H1 (cell line): ENCODE data around the gene SLC26A1. TPM values are rescaled to one million over a fixed set of nuclear protein-coding genes. Genes with fewer than 3 reads are reported as not detected.

Source experiments
- CTCF ChIA-PET: fragments of 300-600 bp; sonication (Branson Sonifier 250); formaldehyde crosslinking; loops from one replicate; lab custom pipeline; 2021; ENCODE audit not compliant: partially characterized antibody; lab: Charles Lee
- POLR2A ChIA-PET: fragments of 300-600 bp; sonication (Branson Sonifier 250); formaldehyde crosslinking; loops from one replicate; lab custom pipeline; 2021; ENCODE audit warnings: inconsistent platforms; ENCODE audit not compliant: partially characterized antibody; lab: Charles Lee
- DNase-seq, 2 experiments: peaks; one replicate each; pipeline versions ENCODE4 v3.0.0 to v3.0.0-alpha.2; 2010 to 2022; ENCODE audit warnings: low spot score in 2 of 2, low read depth in 1 of 2, mixed read lengths in 1 of 2
- FAIRE-seq: peaks from 2 replicates; lab custom pipeline; 2011; peaks lifted over from hg19 to GRCh38; lab: Jason Lieb, UNC
- H2AFZ ChIP-seq: 2 replicates; pipeline ENCODE4 v1.8.1; 2012; ENCODE audit warnings: low read length, inconsistent platforms
- H2AK5ac ChIP-seq: 2 replicates; pipeline ENCODE4 v1.6.1; 2013; ENCODE audit warnings: low read depth, low read length
- H2BK120ac ChIP-seq: replicated peaks from 2 replicates; pipeline ENCODE3; 2013; ENCODE audit warnings: low read depth, low read length, inconsistent platforms
- H2BK12ac ChIP-seq: 2 replicates; pipeline ENCODE4 v1.6.1; 2013; ENCODE audit warnings: low read depth, low read length
- H2BK15ac ChIP-seq: 2 replicates; pipeline ENCODE4 v1.6.1; 2013; ENCODE audit warnings: low read length
- H2BK20ac ChIP-seq: 2 replicates; pipeline ENCODE4 v1.6.1; 2013; ENCODE audit warnings: low read length
- H2BK5ac ChIP-seq: 2 replicates; pipeline ENCODE4 v1.6.1; 2013; ENCODE audit warnings: low read depth, low read length
- H3K14ac ChIP-seq: 2 replicates; pipeline ENCODE4 v1.6.1; 2013; ENCODE audit warnings: inconsistent platforms; ENCODE audit not compliant: insufficient read length
- H3K18ac ChIP-seq: 2 replicates; pipeline ENCODE4 v1.6.1; 2013; ENCODE audit warnings: low read length; ENCODE audit errors: extremely low read depth
- H3K23ac ChIP-seq: 2 replicates; pipeline ENCODE4 v1.6.1; 2013; ENCODE audit warnings: inconsistent platforms; ENCODE audit not compliant: insufficient read length
- H3K23me2 ChIP-seq: 2 replicates; pipeline ENCODE4 v1.6.1; 2013; ENCODE audit warnings: low read depth, low read length
- H3K27ac ChIP-seq: 2 replicates; pipeline ENCODE4 v1.6.1; 2011; ENCODE audit warnings: low read depth, low read length, inconsistent platforms
- H3K27me3 ChIP-seq, 4 experiments: replicated peaks in 1 of 4; 1 replicate in 1 of 4; 2 replicates in 3 of 4; pipeline versions ENCODE4 v1.6.1 to v1.8.1; 2011 to 2013; ENCODE audit warnings: low read length in 3 of 4, mild to moderate bottlenecking in 3 of 4, inconsistent platforms in 2 of 4, mixed read lengths in 2 of 4, moderate library complexity in 1 of 4; ENCODE audit not compliant: control insufficient read depth in 3 of 4, insufficient read depth in 3 of 4; ENCODE audit errors: extremely low read depth in 1 of 4
- H3K36me3 ChIP-seq, 4 experiments: 2 replicates each; pipeline versions ENCODE4 v1.6.1 to v1.8.1; 2011 to 2013; ENCODE audit warnings: mild to moderate bottlenecking in 4 of 4, low read length in 3 of 4, moderate library complexity in 2 of 4, control low read depth in 1 of 4, inconsistent platforms in 1 of 4; ENCODE audit not compliant: insufficient read depth in 4 of 4, control insufficient read depth in 2 of 4
- H3K4ac ChIP-seq: replicated peaks from 2 replicates; pipeline ENCODE3; 2013; ENCODE audit warnings: low read length, low read depth, mixed read lengths, inconsistent platforms; ENCODE audit not compliant: insufficient read length
- H3K4me1 ChIP-seq, 4 experiments: replicated peaks in 1 of 4; 1 replicate in 1 of 4; 2 replicates in 3 of 4; pipeline versions ENCODE4 v1.6.1 to v1.8.1; 2011 to 2013; ENCODE audit warnings: low read length in 3 of 4, inconsistent platforms in 2 of 4, mixed read lengths in 1 of 4; ENCODE audit not compliant: insufficient read depth in 4 of 4, control insufficient read depth in 3 of 4
- H3K4me2 ChIP-seq, 2 experiments: 2 replicates each; pipeline versions ENCODE4 v1.6.1 to v1.8.1; 2011 to 2013; ENCODE audit warnings: low read depth in 2 of 2, low read length in 2 of 2, control low read depth in 1 of 2, inconsistent platforms in 1 of 2, mild to moderate bottlenecking in 1 of 2; ENCODE audit not compliant: insufficient read depth in 1 of 2
- H3K4me3 ChIP-seq, 4 experiments: fragments of 200-600, 300-600 bp in 1 of 4; sonication (generic), shearing (Covaris generic), sonication (Bioruptor Twin) in 1 of 4; 2 replicates each; pipeline versions ENCODE4 v1.5.1 to v1.8.1; 2011 to 2016; ENCODE audit warnings: low read length in 4 of 4, low read depth in 3 of 4, control low read depth in 2 of 4, inconsistent platforms in 2 of 4, mild to moderate bottlenecking in 2 of 4, mixed read lengths in 1 of 4, moderate library complexity in 1 of 4; ENCODE audit not compliant: insufficient read depth in 2 of 4; ENCODE audit errors: extremely low read depth in 1 of 4
- H3K56ac ChIP-seq: replicated peaks from 2 replicates; pipeline ENCODE3; 2013; ENCODE audit warnings: low read depth, mild to moderate bottlenecking, mixed read lengths, low read length, inconsistent platforms; ENCODE audit not compliant: insufficient read length
- H3K79me1 ChIP-seq: 2 replicates; pipeline ENCODE4 v1.6.1; 2013; ENCODE audit warnings: low read depth, low read length, control low read depth
- H3K79me2 ChIP-seq, 2 experiments: 2 replicates each; pipeline versions ENCODE4 v1.6.1 to v1.8.1; 2012 to 2013; ENCODE audit warnings: low read length in 2 of 2, mild to moderate bottlenecking in 2 of 2, inconsistent platforms in 1 of 2; ENCODE audit not compliant: insufficient read depth in 2 of 2, control insufficient read depth in 1 of 2
- H3K9ac ChIP-seq, 4 experiments: replicated peaks in 1 of 4; 1 replicate in 1 of 4; 2 replicates in 3 of 4; pipeline versions ENCODE4 v1.6.1 to v1.8.1; 2011 to 2013; ENCODE audit warnings: low read depth in 3 of 4, low read length in 3 of 4, control low read depth in 2 of 4, mild to moderate bottlenecking in 2 of 4, moderate library complexity in 2 of 4, inconsistent platforms in 1 of 4; ENCODE audit errors: extremely low read depth in 1 of 4
- H3K9me3 ChIP-seq, 2 experiments: 2 replicates each; pipeline versions ENCODE4 v1.6.1 to v1.8.1; 2012 to 2013; ENCODE audit warnings: mild to moderate bottlenecking in 2 of 2, moderate library complexity in 2 of 2, control low read depth in 1 of 2, inconsistent platforms in 1 of 2, low read depth in 1 of 2, low read length in 1 of 2, mixed read lengths in 1 of 2; ENCODE audit not compliant: insufficient read depth in 2 of 2
- H4K20me1 ChIP-seq, 2 experiments: replicated peaks in 1 of 2; 2 replicates each; pipeline versions ENCODE3 to v1.8.1; 2011 to 2013; ENCODE audit warnings: inconsistent platforms in 2 of 2, low read length in 2 of 2, mild to moderate bottlenecking in 1 of 2; ENCODE audit not compliant: insufficient read depth in 2 of 2, control insufficient read depth in 1 of 2
- H4K5ac ChIP-seq: 2 replicates; pipeline ENCODE4 v1.6.1; 2013; ENCODE audit warnings: low read length, low read depth, mixed read lengths, inconsistent platforms; ENCODE audit not compliant: insufficient read length
- H4K8ac ChIP-seq: 2 replicates; pipeline ENCODE4 v1.8.0; 2013; ENCODE audit warnings: mild to moderate bottlenecking, moderate library complexity, low read length, inconsistent platforms; ENCODE audit not compliant: insufficient read depth; ENCODE audit errors: extremely low read depth
- H4K91ac ChIP-seq: replicated peaks from 2 replicates; pipeline ENCODE3; 2013; ENCODE audit warnings: low read length, mixed read lengths, inconsistent platforms; ENCODE audit not compliant: insufficient read length
- ASH2L ChIP-seq: fragments of 200-600, 300-600 bp; sonication (generic); IDR thresholded peaks from one replicate; pipeline ENCODE4 v1.7.1; 2017; ENCODE audit warnings: low read length
- CEBPB ChIP-seq: IDR thresholded peaks from 2 replicates; pipeline ENCODE4 v1.6.1; 2012; ENCODE audit warnings: low read depth, low read length
- E2F6 ChIP-seq: IDR thresholded peaks from 2 replicates; pipeline ENCODE4 v1.6.1; 2012; ENCODE audit warnings: inconsistent platforms
- JUND ChIP-seq: IDR thresholded peaks from 2 replicates; pipeline ENCODE4 v1.6.1; 2011; ENCODE audit warnings: mild to moderate bottlenecking, improper control_type of control experiment, low read length
- KDM1A ChIP-seq: fragments of 200-600, 300-600 bp; sonication (generic); IDR thresholded peaks from 2 replicates; pipeline ENCODE4 v1.7.1; 2016; ENCODE audit warnings: mild to moderate bottlenecking, low read length, borderline replicate concordance
- NANOG ChIP-seq: IDR thresholded peaks from 2 replicates; pipeline ENCODE4 v1.6.1; 2011; ENCODE audit warnings: low read length, low read depth, mild to moderate bottlenecking, inconsistent platforms; ENCODE audit not compliant: insufficient read depth, poor library complexity, severe bottlenecking
- NRF1 ChIP-seq: IDR thresholded peaks from 2 replicates; pipeline ENCODE4 v1.6.1; 2011; ENCODE audit warnings: mild to moderate bottlenecking, low read depth, low read length, improper control_type of control experiment
- POLR2AphosphoS5 ChIP-seq: IDR thresholded peaks from 2 replicates; pipeline ENCODE4 v1.6.1; 2011; ENCODE audit warnings: low read depth, low read length
- RNF2 ChIP-seq: fragments of 200-900, 300-1000 bp; sonication (generic); IDR thresholded peaks from 2 replicates; pipeline ENCODE4 v1.7.1; 2016; ENCODE audit warnings: borderline replicate concordance, low read depth, mild to moderate bottlenecking, antibody characterized with exemption, low read length; ENCODE audit not compliant: poor library complexity, severe bottlenecking; ENCODE audit errors: missing control alignments
- SAP30 ChIP-seq: fragments of 300-600 bp; sonication (generic); IDR thresholded peaks from 2 replicates; pipeline ENCODE4 v1.7.1; 2012; ENCODE audit warnings: low read length, moderate library complexity, mild to moderate bottlenecking, inconsistent platforms; ENCODE audit not compliant: insufficient read depth, insufficient replicate concordance
- SP4 ChIP-seq: IDR thresholded peaks from 2 replicates; pipeline ENCODE4 v1.6.1; 2012; ENCODE audit warnings: low read length, inconsistent platforms
- TAF1 ChIP-seq: IDR thresholded peaks from 2 replicates; pipeline ENCODE4 v1.6.1; 2011; ENCODE audit warnings: mild to moderate bottlenecking, low read depth, low read length
- TBP ChIP-seq: IDR thresholded peaks from 2 replicates; pipeline ENCODE4 v1.6.1; 2011; ENCODE audit warnings: low read depth, low read length, improper control_type of control experiment
- YY1 ChIP-seq: IDR thresholded peaks from 2 replicates; pipeline ENCODE4 v1.6.1; 2011; ENCODE audit warnings: low read depth, mild to moderate bottlenecking, low read length
- WGBS, 2 experiments: shearing (Covaris generic) in 1 of 2; methylation state at CpG; one replicate each; pipeline versions ENCODE4 v1.1.6 to v1.1.7; 2013 to 2015; ENCODE audit warnings: low lambda C conversion rate in 2 of 2, mixed read lengths in 2 of 2, inconsistent platforms in 1 of 2, low coverage in 1 of 2, missing lambda C conversion rate in 1 of 2; ENCODE audit not compliant: insufficient replicate concordance in 2 of 2, insufficient coverage in 1 of 2, insufficient read length in 1 of 2; ENCODE audit errors: extremely low coverage in 1 of 2, missing lambda C conversion rate in 1 of 2; 5-methylcytosine and 5-hydroxymethylcytosine counted together
- polyA plus RNA-seq, 7 experiments: library from polyadenylated mRNA; depleted of rRNA in 3 of 7; stranded (reverse) in 5 of 7; unstranded in 2 of 7; fragments of >200 nt in 5 of 7; fragments of 200-250 nt in 2 of 7; gene quantifications; 1 replicate in 5 of 7; 2 replicates in 1 of 7; 4 replicates in 1 of 7; pipeline versions ENCODE4 v1.2.1 to v1.2.3, GENCODE V29; 2011 to 2013; ENCODE audit warnings: missing spikeins in 2 of 7, mixed read lengths in 2 of 7
- total RNA-seq: library from RNA; stranded (reverse); fragmentation: NEBNext Ultra II Directional; extraction: Animal tissue kit (Norgen Biotek cat#: 25700); gene quantifications from 2 replicates; pipeline ENCODE4 v1.2.1, GENCODE V29; 2021

Gene SLC26A1
- total and polyA plus RNA-seq, 2 of the 8 experiments (the other 6 are each of a cell fraction or from before 2014, with no cell fraction given): 0.11 TPM; not detected in 1

- H3K4me1 ChIP-seq: peaks cover 0 to 7% (median 3%) of the 10 kb centered on the region in 4 experiments; a peak in 3 of 7 replicates
- H3K36me3 ChIP-seq: no peaks in the 10 kb centered on the region
- no peak overlapping the region for H2AK5ac ChIP-seq
- no peak overlapping the region for H2BK120ac ChIP-seq
- no peak overlapping the region for H3K56ac ChIP-seq
- H3K27ac ChIP-seq: no peak overlapping the region
- no peak overlapping the region for H3K4me3 ChIP-seq
- H4K5ac ChIP-seq: no peak overlapping the region
- H3K14ac ChIP-seq: no peak overlapping the region
- peaks cover 2 to 13% of the 10 kb centered on the region in 2 experiments for H4K20me1 ChIP-seq
- no peak overlapping the region for H2BK20ac ChIP-seq
- no peak overlapping the region for H3K9ac ChIP-seq
- no peaks in the 10 kb centered on the region for H3K79me2 ChIP-seq
- H3K23me2 ChIP-seq: peaks cover 6% of the 10 kb centered on the region; the same call in 1 of the 2 replicates
- no peak overlapping the region; the same call in 1 of the 2 replicates for H4K8ac ChIP-seq
- H3K27me3 ChIP-seq: peaks cover 9 to 19% (median 12%) of the 10 kb centered on the region in 4 experiments; a peak in 6 of 7 replicates
- no peak overlapping the region for H2BK15ac ChIP-seq
- H2AFZ ChIP-seq: no peak overlapping the region
- no peak overlapping the region for H3K18ac ChIP-seq
- 89% methylated on average over 10 of the region's 21 CpGs; no CpG with 5 or more reads in 1 of the 2 experiments for WGBS, 2 experiments
- H3K4ac ChIP-seq: no peak overlapping the region
- H4K91ac ChIP-seq: no peak overlapping the region
- no peaks in the 10 kb centered on the region for H3K9me3 ChIP-seq
- H3K23ac ChIP-seq: no peak overlapping the region
- ChIA-PET POLR2A (no interaction called here), CTCF (interaction anchor here (0.6 to 2.0 kb wide), 6 partner anchors 12 to 806 kb away, joined by 3 to 6 read pairs (median 3); no protein-coding TSS in a partner anchor)
- H2BK12ac ChIP-seq: no peak overlapping the region
- DNase-seq (no peak), FAIRE-seq (no peak)
- no peak overlapping the region for H2BK5ac ChIP-seq
- no peak overlapping the region for H3K4me2 ChIP-seq
- no peaks in the 10 kb centered on the region for H3K79me1 ChIP-seq
- TF ChIP-seq YY1: no peak
- TF ChIP-seq CEBPB: no peak
- TF ChIP-seq RNF2: no peak
- TF ChIP-seq NANOG: no peak
- TF ChIP-seq NRF1: no peak
- TF ChIP-seq SAP30: no peak
- no peak for TF ChIP-seq KDM1A
- no peak for TF ChIP-seq SP4
- TF ChIP-seq TBP: no peak
- no peak for TF ChIP-seq TAF1
- TF ChIP-seq E2F6: no peak
- no peak for TF ChIP-seq JUND
- TF ChIP-seq ASH2L: no peak
- TF ChIP-seq POLR2AphosphoS5: no peak
These were observed 27.5 kb downstream of the SLC26A1 start for GRCh38 chr4:965766-966134.
